PC-9 (cell line): Measurements from ENCODE around the gene PPP2R5B.

Source experiments
- EZH2 ChIP-seq: fragments of 200-600 bp; sonication (generic); IDR thresholded peaks from 2 replicates; pipeline ENCODE4 v1.8.0; 2017; ENCODE audit warnings: antibody characterized with exemption, low read depth
- TF ChIP-seq, protein P1 (sequence below): fragments of 200-600 bp; sonication (generic); conservative IDR thresholded peaks from 2 replicates; pipeline ENCODE4 v1.6.1; 2017; ENCODE audit warnings: mixed run types, antibody characterized with exemption, mild to moderate bottlenecking, moderate library complexity

DNA sequence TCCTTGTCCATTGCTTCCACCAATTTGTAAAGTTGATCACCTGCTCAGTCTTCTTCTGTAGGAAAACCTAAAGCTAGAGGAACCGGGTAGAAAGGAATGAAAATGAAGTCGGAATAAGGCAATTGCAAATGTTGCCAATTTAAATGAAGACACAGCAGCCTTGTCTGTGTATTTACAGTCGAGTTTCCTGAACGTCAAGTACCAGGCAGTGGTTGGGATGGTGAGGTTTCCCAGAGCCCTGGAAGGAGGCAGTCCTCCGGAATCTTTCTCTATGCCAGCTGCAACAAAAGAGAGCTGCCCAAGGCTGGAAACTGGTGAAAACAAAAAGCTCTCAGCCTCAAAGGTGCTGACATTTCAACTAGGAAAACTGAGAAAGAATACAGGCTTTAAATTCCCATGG lies 29.7 kb downstream of the PPP2R5B start:
- TF ChIP-seq, protein P1, sequence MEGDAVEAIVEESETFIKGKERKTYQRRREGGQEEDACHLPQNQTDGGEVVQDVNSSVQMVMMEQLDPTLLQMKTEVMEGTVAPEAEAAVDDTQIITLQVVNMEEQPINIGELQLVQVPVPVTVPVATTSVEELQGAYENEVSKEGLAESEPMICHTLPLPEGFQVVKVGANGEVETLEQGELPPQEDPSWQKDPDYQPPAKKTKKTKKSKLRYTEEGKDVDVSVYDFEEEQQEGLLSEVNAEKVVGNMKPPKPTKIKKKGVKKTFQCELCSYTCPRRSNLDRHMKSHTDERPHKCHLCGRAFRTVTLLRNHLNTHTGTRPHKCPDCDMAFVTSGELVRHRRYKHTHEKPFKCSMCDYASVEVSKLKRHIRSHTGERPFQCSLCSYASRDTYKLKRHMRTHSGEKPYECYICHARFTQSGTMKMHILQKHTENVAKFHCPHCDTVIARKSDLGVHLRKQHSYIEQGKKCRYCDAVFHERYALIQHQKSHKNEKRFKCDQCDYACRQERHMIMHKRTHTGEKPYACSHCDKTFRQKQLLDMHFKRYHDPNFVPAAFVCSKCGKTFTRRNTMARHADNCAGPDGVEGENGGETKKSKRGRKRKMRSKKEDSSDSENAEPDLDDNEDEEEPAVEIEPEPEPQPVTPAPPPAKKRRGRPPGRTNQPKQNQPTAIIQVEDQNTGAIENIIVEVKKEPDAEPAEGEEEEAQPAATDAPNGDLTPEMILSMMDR, result no peak
- TF ChIP-seq EZH2, result no peak
